ENCODE results near the gene SEPTIN10. TPM values are rescaled to one million over a fixed set of nuclear protein-coding genes. Genes with fewer than 3 reads are reported as not detected.
A peak's percentile ranks its signal among the peaks of the same experiment; 100 is the strongest.

Gene SEPTIN10
- 73.5 TPM for polyA plus RNA-seq (2013, experiment 1 of 2)
- 90.0 TPM for polyA plus RNA-seq (2013, experiment 2 of 2)

- under 1% methylated on average over 104 of the region's 104 CpGs for WGBS
- Histone ChIP-seq H3K9ac (ENCODE audit: low read depth, low read length) (peak within 1 kb of the TSS; percentile 96), H3K36me3 (ENCODE audit: insufficient read depth, low read length) (no peaks in the 10 kb centered on the region), H3K27me3 (ENCODE audit: insufficient read depth, low read length) (peaks cover 22% of the 10 kb centered on the region), H3K9me3 (ENCODE audit: insufficient read depth, low read depth, low read length) (no peaks in the 10 kb centered on the region), H3K27ac (ENCODE audit: low read depth, low read length) (peak within 1 kb of the TSS; percentile 99), H3K4me3 (ENCODE audit: low read length) (peak within 1 kb of the TSS; percentile 98), H3K4me1 (ENCODE audit: insufficient read depth, low read length) (peaks cover 31% of the 10 kb centered on the region)
Observed at GRCh38 chr2:109613922-109614714, at the start of gene SEPTIN10, which contains the start of gene SOWAHC. TSS of gene SEPTIN10 (minus strand) at chr2:109613966. CDS start at chr2:109613827, 139 bp downstream. TSS of gene SOWAHC (plus strand) at chr2:109614364. CDS start at chr2:109614490, 126 bp downstream.

DNA sequence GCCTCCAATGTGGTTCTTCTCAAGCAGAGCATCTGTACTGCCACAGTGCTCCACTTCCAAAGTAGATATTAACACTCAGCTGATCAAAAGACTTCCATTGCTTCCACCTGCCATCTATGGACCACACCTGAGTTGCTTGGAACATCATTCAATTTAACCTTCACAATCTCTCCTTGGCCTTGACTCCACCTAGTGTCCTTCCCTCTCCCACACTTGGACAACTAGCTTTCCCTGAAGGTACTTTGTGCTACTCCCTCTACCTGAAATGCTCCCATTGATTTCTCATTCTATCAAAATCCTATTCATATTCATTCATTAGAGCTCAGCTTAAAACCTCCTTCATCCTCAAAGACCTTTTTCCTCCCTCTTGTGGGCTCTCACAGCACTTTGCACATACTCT, 49.1 kb upstream of the SEPTIN10 start:
- H3K27ac ChIP-seq (ENCODE audit: low read depth, low read length): no peak overlapping the region
- no peaks in the 10 kb centered on the region for H3K27me3 ChIP-seq (ENCODE audit: insufficient read depth, low read length)
- H3K36me3 ChIP-seq (ENCODE audit: insufficient read depth, low read length): no peaks in the 10 kb centered on the region
- peaks cover 4% of the 10 kb centered on the region; the same call in 1 of the 2 replicates for H3K4me1 ChIP-seq (ENCODE audit: insufficient read depth, low read length)
- no peak overlapping the region for H3K9ac ChIP-seq (ENCODE audit: low read depth, low read length)
- no peaks in the 10 kb centered on the region for H3K9me3 ChIP-seq (ENCODE audit: insufficient read depth, low read depth, low read length)
- no peak overlapping the region for H3K4me3 ChIP-seq (ENCODE audit: low read length)

GRCh38 chr2:109660046-109660860, 46.5 kb upstream of the SEPTIN10 start:
- no peak overlapping the region for H3K4me3 ChIP-seq (ENCODE audit: low read length)
- peaks cover 4% of the 10 kb centered on the region; the same call in 1 of the 2 replicates for H3K4me1 ChIP-seq (ENCODE audit: insufficient read depth, low read length)
- WGBS: 89% methylated on average over 3 of the region's 3 CpGs
- H3K36me3 ChIP-seq (ENCODE audit: insufficient read depth, low read length): no peaks in the 10 kb centered on the region
- H3K9ac ChIP-seq (ENCODE audit: low read depth, low read length): no peak overlapping the region
- H3K27me3 ChIP-seq (ENCODE audit: insufficient read depth, low read length): no peaks in the 10 kb centered on the region
- H3K9me3 ChIP-seq (ENCODE audit: insufficient read depth, low read depth, low read length): no peaks in the 10 kb centered on the region
- no peak overlapping the region for H3K27ac ChIP-seq (ENCODE audit: low read depth, low read length)

DNA sequence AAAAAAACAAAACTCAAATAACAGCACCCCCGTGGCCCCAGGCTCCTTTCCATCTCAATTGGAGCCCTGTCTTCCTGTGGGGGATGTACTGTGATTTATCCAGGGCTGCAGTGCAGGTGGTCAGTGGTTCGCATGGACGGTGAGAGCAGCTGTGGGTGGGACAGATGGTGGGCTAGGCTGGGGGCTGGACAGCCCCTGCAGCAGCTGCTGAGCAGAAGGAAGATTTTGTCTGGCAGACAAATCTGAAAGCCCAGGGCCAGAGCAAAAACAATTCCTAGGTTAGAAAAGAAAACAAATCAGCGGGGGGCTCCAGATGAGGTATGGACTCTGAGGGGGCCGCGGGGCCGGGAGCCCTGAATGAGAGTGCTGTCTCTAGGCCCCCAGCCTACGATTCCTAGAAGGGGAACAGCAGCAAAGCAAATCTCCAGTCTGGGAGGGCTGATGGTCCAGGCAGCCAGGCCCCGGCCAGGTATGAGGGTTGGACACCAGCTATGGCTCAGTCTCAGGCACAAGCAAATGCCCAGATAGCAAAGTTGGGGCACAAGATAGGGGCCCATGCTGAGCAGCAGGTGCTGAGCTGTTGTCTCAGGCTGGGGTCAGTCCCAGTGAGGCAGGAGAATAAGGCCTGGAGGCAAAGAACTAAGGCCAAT, 45.8 kb upstream of the SEPTIN10 start:
- Histone ChIP-seq H3K4me1 (ENCODE audit: insufficient read depth, low read length) (peaks cover 4% of the 10 kb centered on the region; the same call in 1 of the 2 replicates), H3K36me3 (ENCODE audit: insufficient read depth, low read length) (no peaks in the 10 kb centered on the region), H3K4me3 (ENCODE audit: low read length) (no peak overlapping the region), H3K9ac (ENCODE audit: low read depth, low read length) (no peak overlapping the region), H3K27me3 (ENCODE audit: insufficient read depth, low read length) (no peaks in the 10 kb centered on the region), H3K27ac (ENCODE audit: low read depth, low read length) (no peak overlapping the region), H3K9me3 (ENCODE audit: insufficient read depth, low read depth, low read length) (no peaks in the 10 kb centered on the region)
- 55% methylated on average over 9 of the region's 9 CpGs for WGBS

- WGBS: 91% methylated on average over 3 of the region's 3 CpGs
- H3K4me1 ChIP-seq (ENCODE audit: insufficient read depth, low read length): peaks cover 4% of the 10 kb centered on the region; the same call in 1 of the 2 replicates
- H3K9ac ChIP-seq (ENCODE audit: low read depth, low read length): no peak overlapping the region
- H3K4me3 ChIP-seq (ENCODE audit: low read length): no peak overlapping the region
- H3K27me3 ChIP-seq (ENCODE audit: insufficient read depth, low read length): no peaks in the 10 kb centered on the region
- no peaks in the 10 kb centered on the region for H3K36me3 ChIP-seq (ENCODE audit: insufficient read depth, low read length)
- no peak overlapping the region for H3K27ac ChIP-seq (ENCODE audit: low read depth, low read length)
- H3K9me3 ChIP-seq (ENCODE audit: insufficient read depth, low read depth, low read length): no peaks in the 10 kb centered on the region
Observed at GRCh38 chr2:109655287-109655686, 41.5 kb upstream of the SEPTIN10 start.

GRCh38 chr2:109654326-109655050, 40.7 kb upstream of the SEPTIN10 start:
- 94% methylated on average over 8 of the region's 8 CpGs for WGBS
- H3K9me3 ChIP-seq (ENCODE audit: insufficient read depth, low read depth, low read length): no peaks in the 10 kb centered on the region
- no peak overlapping the region for H3K27ac ChIP-seq (ENCODE audit: low read depth, low read length)
- H3K36me3 ChIP-seq (ENCODE audit: insufficient read depth, low read length): no peaks in the 10 kb centered on the region
- no peak overlapping the region for H3K9ac ChIP-seq (ENCODE audit: low read depth, low read length)
- no peak overlapping the region for H3K4me3 ChIP-seq (ENCODE audit: low read length)
- H3K4me1 ChIP-seq (ENCODE audit: insufficient read depth, low read length): peaks cover 4% of the 10 kb centered on the region; the same call in 1 of the 2 replicates
- no peaks in the 10 kb centered on the region for H3K27me3 ChIP-seq (ENCODE audit: insufficient read depth, low read length)

DNA sequence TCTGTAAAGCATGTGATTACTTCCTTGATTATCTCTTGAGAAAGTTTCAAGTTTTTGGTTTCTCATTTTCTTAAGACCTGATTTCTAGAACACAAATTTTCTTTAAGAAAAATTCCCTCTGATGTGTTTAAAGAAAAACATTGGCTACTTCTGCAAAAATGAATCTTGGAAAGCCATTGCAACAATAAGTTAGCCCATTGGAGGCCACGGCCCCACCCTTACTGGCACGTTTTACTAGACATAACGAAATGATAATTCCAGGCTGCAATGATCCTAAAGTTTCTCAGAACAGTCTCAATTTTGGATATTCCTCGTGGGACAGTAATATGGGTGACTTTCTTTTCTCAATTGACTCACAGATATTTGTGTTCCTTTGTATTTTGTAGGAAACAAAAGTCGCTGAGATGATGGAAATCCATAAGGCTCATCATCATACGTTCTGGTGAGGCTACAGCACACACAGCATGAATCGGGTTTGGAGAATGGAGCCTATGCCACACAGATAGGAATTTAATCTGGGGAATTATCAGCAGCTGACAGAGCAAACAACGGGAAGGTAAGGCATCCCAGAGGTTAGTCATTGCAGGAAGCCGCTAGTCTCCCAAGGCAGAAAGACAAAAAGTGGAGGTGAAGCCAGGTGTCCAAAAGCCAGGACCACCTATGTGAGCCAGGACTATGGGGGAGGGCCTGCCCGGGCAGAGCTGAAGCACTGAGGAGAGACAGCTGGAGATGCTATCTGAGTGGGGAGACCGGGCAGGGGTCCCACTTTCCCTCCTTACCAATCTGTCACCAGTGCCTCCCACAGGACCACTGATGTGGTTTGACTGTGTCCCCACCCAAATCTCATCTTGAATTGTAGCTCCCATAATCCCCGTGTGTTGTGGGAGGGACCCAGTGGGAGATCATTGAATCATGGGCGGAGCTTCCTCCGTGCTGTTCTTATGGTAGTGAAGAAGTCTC, 36.2 kb upstream of the SEPTIN10 start:
- no peak overlapping the region for H3K27ac ChIP-seq (ENCODE audit: low read depth, low read length)
- no peaks in the 10 kb centered on the region for H3K27me3 ChIP-seq (ENCODE audit: insufficient read depth, low read length)
- H3K36me3 ChIP-seq (ENCODE audit: insufficient read depth, low read length): no peaks in the 10 kb centered on the region
- no peak overlapping the region for H3K4me3 ChIP-seq (ENCODE audit: low read length)
- H3K4me1 ChIP-seq (ENCODE audit: insufficient read depth, low read length): peaks cover 13% of the 10 kb centered on the region
- no peaks in the 10 kb centered on the region for H3K9me3 ChIP-seq (ENCODE audit: insufficient read depth, low read depth, low read length)
- WGBS: 93% methylated on average over 14 of the region's 14 CpGs
- H3K9ac ChIP-seq (ENCODE audit: low read depth, low read length): no peak overlapping the region

GRCh38 chr2:109648041-109648527, 34.3 kb upstream of the SEPTIN10 start:
- Histone ChIP-seq H3K9me3 (ENCODE audit: insufficient read depth, low read depth, low read length) (no peaks in the 10 kb centered on the region), H3K4me3 (ENCODE audit: low read length) (no peak overlapping the region), H3K9ac (ENCODE audit: low read depth, low read length) (no peak overlapping the region), H3K4me1 (ENCODE audit: insufficient read depth, low read length) (peaks cover 22% of the 10 kb centered on the region), H3K36me3 (ENCODE audit: insufficient read depth, low read length) (no peaks in the 10 kb centered on the region), H3K27me3 (ENCODE audit: insufficient read depth, low read length) (no peaks in the 10 kb centered on the region), H3K27ac (ENCODE audit: low read depth, low read length) (no peak overlapping the region)
- WGBS: 89% methylated on average over 8 of the region's 8 CpGs

- H3K27ac ChIP-seq (ENCODE audit: low read depth, low read length): no peak overlapping the region
- WGBS: 94% methylated on average over 7 of the region's 7 CpGs
- no peak overlapping the region for H3K4me3 ChIP-seq (ENCODE audit: low read length)
- H3K9ac ChIP-seq (ENCODE audit: low read depth, low read length): no peak overlapping the region
- no peaks in the 10 kb centered on the region for H3K9me3 ChIP-seq (ENCODE audit: insufficient read depth, low read depth, low read length)
- peaks cover 22% of the 10 kb centered on the region for H3K4me1 ChIP-seq (ENCODE audit: insufficient read depth, low read length)
- H3K27me3 ChIP-seq (ENCODE audit: insufficient read depth, low read length): no peaks in the 10 kb centered on the region
- no peaks in the 10 kb centered on the region for H3K36me3 ChIP-seq (ENCODE audit: insufficient read depth, low read length)
Observed at GRCh38 chr2:109647636-109648035, 33.9 kb upstream of the SEPTIN10 start.
